Natural killer cell treated with Interleukin-12 subunit alpha and Interleukin-12 subunit beta and Interleukin-15 and Interleukin-18, amount 100 ng/mL, for 72 hours (primary cell): ENCODE results near the gene SEMA6C. TPM values are rescaled to one million over a fixed set of nuclear protein-coding genes. Genes with fewer than 3 reads are reported as not detected.

ENCODE experiments used
- ATAC-seq, 2 donors: fragments of 150-1000 bp; cut with Tn5 transposase in 1 of 2; sonication (Bioruptor Pico), chemical (Tn5 transposase) in 1 of 2; 2 replicates each; pipeline ENCODE4 v1.10.0; 2021
- DNase-seq: peaks from one replicate; pipeline ENCODE4 v3.0.0; 2022; ENCODE audit warnings: low spot score
- H3K27ac Mint-ChIP-seq, 2 donors: 1 replicate in 1 of 2; 2 replicates in 1 of 2; pipeline ENCODE4 v1.8.0; 2022; ENCODE audit warnings: mixed read lengths in 2 of 2, mild to moderate bottlenecking in 1 of 2, moderate library complexity in 1 of 2
- H3K27me3 Mint-ChIP-seq, 2 donors: 1 replicate in 1 of 2; 2 replicates in 1 of 2; pipeline ENCODE4 v1.8.0; 2022; ENCODE audit warnings: mixed read lengths in 2 of 2
- H3K36me3 Mint-ChIP-seq: one replicate; pipeline ENCODE4 v1.8.0; 2022; ENCODE audit warnings: mixed read lengths
- H3K4me1 Mint-ChIP-seq, 2 donors: 1 replicate in 1 of 2; 2 replicates in 1 of 2; pipeline ENCODE4 v1.8.0; 2022; ENCODE audit warnings: low read depth in 2 of 2, mixed read lengths in 2 of 2, mild to moderate bottlenecking in 1 of 2
- H3K4me3 Mint-ChIP-seq: one replicate; pipeline ENCODE4 v1.8.0; 2022; ENCODE audit warnings: mixed read lengths
- H3K9me3 Mint-ChIP-seq: 2 replicates; pipeline ENCODE4 v1.8.0; 2022; ENCODE audit warnings: mixed read lengths
- total RNA-seq, 2 donors: library from RNA; stranded (reverse); gene quantifications; one replicate each; pipeline ENCODE4 v1.2.3, GENCODE V29; 2022

Gene SEMA6C
- total RNA-seq, 2 donors from 2014 or later = 0.90 to 2.9 TPM

DNA sequence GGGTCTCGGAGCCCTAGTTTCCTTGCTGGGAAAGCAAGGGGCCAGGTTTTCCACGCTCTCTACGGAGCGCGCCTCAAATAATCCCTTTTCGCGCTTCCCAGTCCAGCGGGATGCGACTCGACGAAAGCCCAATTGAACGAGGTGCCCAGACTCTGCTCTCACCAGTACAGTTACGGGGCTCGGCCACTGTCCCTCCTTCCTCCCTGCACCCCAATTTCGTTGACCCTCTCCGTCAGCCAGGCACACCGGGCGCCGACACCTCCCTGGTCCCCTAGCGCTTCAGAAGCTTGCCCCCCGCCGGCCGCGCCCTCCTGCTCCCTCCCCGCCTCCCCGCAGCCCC lies 389 bp downstream of the SEMA6C start:
- Mint-ChIP-seq H3K4me3 (peak overlapping the region; percentile 83), H3K9me3 (no peaks in the 10 kb centered on the region), H3K27me3 (peaks cover 4 to 7% of the 10 kb centered on the region in 2 donors), H3K36me3 (no peaks in the 10 kb centered on the region), H3K4me1 (peaks cover 11 to 14% of the 10 kb centered on the region in 2 donors), H3K27ac (no peak overlapping the region)
- DNase-seq (no peak), ATAC-seq (peak in 1 of 2 donors; percentile 2)

DNA sequence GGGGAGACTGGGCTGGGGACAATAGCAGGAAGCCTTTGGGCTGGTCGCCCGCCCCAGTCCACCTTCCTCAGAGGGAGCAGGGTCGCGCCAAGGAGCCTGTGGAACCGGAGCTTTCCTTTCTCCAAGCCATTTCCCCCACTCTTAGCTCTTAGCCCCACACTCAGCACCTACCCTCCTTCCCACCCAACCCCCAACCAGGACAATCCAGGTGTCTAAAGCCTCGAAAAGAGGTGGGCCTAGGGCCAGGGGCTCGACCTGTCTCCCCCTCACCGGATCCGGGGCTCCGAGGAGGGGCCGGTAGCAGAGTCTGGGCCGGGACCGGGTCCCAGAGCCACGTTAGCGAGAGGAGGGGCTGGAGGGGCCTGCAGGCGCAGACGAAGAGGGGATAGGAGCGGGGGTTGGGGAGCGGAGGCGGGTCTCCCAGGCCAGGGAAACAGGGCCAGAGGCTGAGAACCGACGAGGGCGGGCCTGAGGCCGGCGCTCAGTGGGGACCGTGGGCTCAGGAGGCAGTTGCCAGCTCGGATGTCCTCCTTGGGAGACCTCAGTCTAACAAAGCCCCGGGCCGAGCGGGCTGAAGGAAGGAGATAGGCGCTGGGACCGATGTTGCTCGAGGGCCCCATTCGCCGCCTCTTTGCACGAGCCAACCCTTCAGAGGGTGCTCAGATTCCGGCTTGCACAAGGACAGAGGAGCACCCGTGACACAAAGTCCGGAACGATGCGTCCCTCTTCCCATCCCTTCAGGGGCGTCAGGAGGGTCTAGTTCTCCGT lies 943 bp downstream of the SEMA6C start:
- H3K4me1 Mint-ChIP-seq = peaks cover 11 to 14% of the 10 kb centered on the region in 2 donors
- no peaks in the 10 kb centered on the region for H3K36me3 Mint-ChIP-seq
- H3K27ac Mint-ChIP-seq = no peak overlapping the region
- DNase-seq (no peak), ATAC-seq (no peak)
- H3K27me3 Mint-ChIP-seq = peaks cover 4 to 7% of the 10 kb centered on the region in 2 donors
- H3K4me3 Mint-ChIP-seq = peak overlapping the region; percentile 83
- no peaks in the 10 kb centered on the region for H3K9me3 Mint-ChIP-seq

DNA sequence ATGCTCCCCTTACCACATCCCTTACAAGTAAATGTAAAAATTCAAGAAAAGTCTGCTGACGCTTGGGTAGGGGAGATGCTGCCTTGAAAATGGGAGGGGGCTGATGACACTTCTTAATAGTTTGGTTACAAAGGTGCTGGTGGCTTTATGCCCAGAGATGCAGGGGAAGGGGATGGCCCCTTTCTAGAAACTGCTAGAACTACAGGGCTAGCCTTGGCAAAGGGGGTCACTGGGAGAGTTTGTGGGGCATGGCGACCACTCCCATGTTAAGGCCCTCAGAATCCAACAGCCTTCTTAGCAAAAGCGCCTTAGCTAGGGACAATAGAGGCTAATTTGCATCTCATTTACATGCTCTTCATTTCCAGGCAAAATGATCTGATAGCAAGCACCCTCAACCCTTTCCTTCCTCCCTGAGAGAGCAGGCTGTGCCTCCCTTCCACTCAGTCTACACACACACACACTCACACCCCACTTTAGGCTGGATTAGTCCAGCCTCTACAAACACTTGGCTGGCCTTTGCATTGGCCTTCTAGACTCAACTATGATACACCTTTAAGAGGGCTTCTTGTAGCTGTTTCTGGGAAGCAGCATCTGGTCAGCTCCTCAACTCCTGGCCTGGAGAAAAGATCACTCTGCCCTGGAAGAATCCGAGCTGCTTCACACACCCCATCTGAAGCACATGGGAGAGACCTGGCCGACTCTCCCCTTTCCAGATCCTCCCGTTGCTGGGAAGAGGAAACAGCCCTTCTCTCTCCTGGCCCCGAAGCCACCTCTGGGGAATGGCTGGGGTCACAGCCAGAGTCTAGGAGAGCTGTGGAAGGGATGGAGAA lies 1.7 kb downstream of the SEMA6C start:
- no peak overlapping the region for H3K27ac Mint-ChIP-seq
- peaks cover 4 to 7% of the 10 kb centered on the region in 2 donors for H3K27me3 Mint-ChIP-seq
- no peaks in the 10 kb centered on the region for H3K9me3 Mint-ChIP-seq
- peak overlapping the region; percentile 41 for H3K4me3 Mint-ChIP-seq
- H3K36me3 Mint-ChIP-seq = no peaks in the 10 kb centered on the region
- no peak for DNase-seq
- ATAC-seq = no peak
- H3K4me1 Mint-ChIP-seq = peaks cover 11 to 14% of the 10 kb centered on the region in 2 donors

DNA sequence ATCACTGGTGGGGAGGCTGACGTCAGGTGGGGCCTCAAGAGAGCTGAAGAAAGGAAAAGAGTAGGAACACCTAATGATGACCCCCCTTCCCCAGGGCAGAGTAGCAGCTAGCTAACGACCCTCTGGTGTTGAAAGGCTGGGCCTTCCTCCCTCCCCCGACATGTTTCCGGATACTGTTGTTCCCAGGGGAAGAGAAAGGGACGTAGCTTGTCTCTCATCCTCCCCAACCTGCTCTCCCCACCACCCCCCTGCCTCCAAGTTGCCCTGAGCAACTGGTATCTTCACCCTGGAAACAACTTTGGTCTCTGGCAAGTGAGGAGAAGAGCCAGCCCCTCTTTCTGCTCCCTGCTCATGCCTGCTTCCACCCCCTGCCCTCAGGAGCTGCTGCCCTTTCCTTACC lies 2.4 kb downstream of the SEMA6C start:
- ATAC-seq (no peak), DNase-seq (no peak)
- Mint-ChIP-seq H3K4me1 (peaks cover 11 to 14% of the 10 kb centered on the region in 2 donors), H3K27ac (no peak overlapping the region), H3K36me3 (no peaks in the 10 kb centered on the region), H3K9me3 (no peaks in the 10 kb centered on the region), H3K4me3 (no peak overlapping the region), H3K27me3 (peaks cover 4 to 7% of the 10 kb centered on the region in 2 donors)

DNA sequence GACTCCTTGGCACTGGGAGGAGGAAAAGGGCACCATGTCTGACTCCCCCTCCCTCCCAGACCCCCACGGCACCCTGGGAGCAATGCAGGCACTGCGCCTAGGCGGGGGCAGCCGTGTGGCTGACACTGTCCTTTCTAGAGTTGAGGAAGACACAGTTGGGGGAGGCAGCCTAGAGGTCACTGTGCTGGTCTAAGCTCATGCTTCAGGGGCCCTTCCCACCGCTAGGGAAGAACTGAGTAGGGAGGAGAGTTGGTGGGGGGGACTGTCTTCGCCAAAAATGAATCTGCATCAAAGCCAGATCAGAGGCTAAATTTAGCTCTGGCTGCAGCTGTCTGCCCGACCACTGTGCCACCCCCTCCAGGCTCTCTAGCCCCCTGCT lies 3.4 kb downstream of the SEMA6C start:
- H3K27me3 Mint-ChIP-seq = peaks cover 4 to 7% of the 10 kb centered on the region in 2 donors
- no peaks in the 10 kb centered on the region for H3K36me3 Mint-ChIP-seq
- no peak overlapping the region for H3K27ac Mint-ChIP-seq
- H3K9me3 Mint-ChIP-seq = no peaks in the 10 kb centered on the region
- H3K4me1 Mint-ChIP-seq = peaks cover 11 to 14% of the 10 kb centered on the region in 2 donors
- H3K4me3 Mint-ChIP-seq = no peak overlapping the region
- DNase-seq (no peak), ATAC-seq (no peak)

DNA sequence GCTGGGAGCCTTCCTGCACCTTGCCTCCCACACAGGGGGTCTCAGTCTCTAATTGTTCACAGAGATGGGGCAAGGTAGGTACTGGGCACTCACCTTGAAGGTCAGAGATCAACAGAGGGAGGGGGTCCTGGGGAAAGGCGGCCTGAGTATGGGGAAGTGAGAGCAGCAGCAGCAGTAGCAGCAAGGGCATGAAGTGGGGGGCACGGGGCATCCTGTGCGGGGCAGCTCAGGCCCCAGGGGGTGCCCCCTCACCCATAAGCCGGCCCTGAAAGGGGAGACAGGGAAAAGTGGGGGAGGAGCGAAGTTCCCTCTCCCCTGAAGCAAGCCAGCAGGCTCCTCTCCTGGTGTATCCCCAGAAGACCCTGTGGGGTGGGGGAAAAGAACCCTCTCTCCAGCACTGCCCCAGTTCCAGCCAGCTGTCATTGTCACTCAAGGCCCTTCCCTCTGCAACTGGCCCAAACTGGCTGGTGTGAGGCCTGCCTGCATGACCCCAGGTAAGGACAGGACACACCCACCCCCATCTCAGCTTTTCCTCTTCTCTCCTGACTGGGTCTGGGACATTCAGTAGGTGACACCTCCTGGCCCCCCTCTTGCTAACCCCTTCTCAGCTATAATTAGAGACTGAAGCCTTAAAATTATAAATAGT lies 3.9 kb downstream of the SEMA6C start:
- Mint-ChIP-seq H3K4me1 (peaks cover 11 to 12% of the 10 kb centered on the region in 2 donors), H3K9me3 (no peaks in the 10 kb centered on the region), H3K36me3 (no peaks in the 10 kb centered on the region), H3K27me3 (peaks cover 4 to 7% of the 10 kb centered on the region in 2 donors), H3K27ac (no peak overlapping the region), H3K4me3 (no peak overlapping the region)
- ATAC-seq (no peak), DNase-seq (no peak)

DNA sequence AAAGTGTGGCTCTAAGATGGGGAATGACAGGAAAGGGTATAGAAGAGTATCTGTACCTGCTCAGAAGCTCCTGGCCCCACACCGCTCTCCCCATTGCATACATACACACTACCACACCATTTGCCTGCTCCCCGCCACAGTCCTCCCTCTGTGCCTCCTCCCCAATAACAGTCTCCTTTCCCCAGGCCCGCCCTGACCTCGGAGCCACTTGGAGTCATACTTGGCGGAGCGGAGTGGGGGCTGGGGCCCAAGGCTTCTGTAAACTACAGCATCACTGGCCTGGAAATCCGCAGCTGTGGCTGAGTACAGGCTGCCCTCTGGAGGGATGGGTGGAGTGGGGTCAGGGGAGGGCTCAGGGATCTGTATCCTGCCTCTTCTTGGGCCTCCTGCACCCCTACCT lies 8.6 kb downstream of the SEMA6C start:
- H3K27ac Mint-ChIP-seq = no peak overlapping the region
- no peaks in the 10 kb centered on the region for H3K36me3 Mint-ChIP-seq
- H3K27me3 Mint-ChIP-seq = no peaks in the 10 kb centered on the region
- ATAC-seq (no peak), DNase-seq (no peak)
- no peak overlapping the region for H3K4me3 Mint-ChIP-seq
- no peaks in the 10 kb centered on the region for H3K4me1 Mint-ChIP-seq
- no peaks in the 10 kb centered on the region for H3K9me3 Mint-ChIP-seq

DNA sequence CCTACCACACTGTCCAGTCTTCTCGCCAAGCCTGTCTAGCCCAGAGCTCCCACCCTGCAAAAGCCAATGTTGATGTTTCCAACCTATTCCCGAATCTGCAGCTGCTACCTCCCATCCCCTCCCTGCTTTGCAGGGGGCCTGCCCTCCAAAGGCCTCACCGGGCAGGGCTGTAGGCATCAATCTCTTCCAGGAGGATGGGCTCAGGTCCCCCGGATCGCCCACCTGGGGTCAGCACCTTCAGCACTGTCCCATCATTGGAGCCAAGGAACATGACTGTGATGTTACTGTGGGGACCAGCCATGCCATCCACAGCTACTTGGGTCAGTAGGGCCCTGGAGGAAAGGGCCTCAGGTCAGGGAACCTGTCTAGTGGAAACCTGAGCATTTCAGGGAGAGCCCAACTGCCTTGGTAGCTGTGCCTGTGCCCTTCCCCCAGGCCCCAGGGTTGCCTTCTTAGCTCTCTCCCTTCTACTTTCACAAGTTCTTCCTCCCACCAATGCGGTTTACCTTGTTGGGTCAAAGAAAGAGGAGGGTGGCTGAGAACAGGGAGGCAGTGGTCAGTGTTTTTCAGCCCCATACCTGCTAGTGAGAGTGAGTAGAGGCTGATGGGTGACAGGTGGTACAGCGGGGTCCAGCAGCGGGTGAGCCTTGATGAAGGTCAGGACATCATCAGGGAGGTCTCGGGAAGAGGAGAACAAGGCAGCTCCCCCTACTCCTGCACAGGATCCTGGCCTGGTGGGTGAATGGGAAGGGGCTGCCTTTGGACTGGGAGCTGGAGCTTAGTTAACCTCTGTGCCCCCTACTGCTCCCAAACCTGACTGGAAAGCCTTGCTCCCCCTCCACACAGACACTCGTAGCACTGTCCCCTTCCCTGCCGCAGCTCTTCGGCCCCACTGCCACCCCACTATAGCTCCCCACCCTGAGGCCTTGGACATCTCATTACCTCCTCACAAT lies 10.7 kb downstream of the SEMA6C start:
- peaks cover 4 to 8% of the 10 kb centered on the region in 2 donors for H3K4me1 Mint-ChIP-seq
- DNase-seq (no peak), ATAC-seq (no peak)
- no peak overlapping the region for H3K27ac Mint-ChIP-seq
- H3K4me3 Mint-ChIP-seq = no peak overlapping the region
- no peaks in the 10 kb centered on the region for H3K9me3 Mint-ChIP-seq
- H3K27me3 Mint-ChIP-seq = no peaks in the 10 kb centered on the region
- H3K36me3 Mint-ChIP-seq = no peaks in the 10 kb centered on the region

DNA sequence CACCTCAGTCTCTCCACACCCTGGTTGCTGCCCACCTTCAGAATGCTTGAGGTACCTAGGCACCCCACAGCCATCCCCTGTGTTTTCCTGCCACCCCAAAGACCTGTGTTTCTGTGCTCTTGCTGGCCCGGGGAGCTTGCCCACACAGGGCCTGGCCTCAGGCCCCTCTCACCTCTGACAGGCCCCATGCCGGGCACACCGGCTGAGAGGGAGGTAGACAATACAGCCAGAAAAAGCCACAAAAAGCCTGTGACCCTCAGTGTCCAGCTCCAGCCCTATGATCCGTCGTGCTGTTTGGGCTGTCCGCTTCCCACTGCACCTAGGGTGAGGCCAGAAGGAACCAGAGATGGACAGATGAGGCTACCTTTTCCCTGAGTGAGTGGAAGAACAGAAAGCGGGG lies 11.4 kb downstream of the SEMA6C start:
- Mint-ChIP-seq H3K36me3 (no peaks in the 10 kb centered on the region), H3K27me3 (no peaks in the 10 kb centered on the region), H3K4me1 (peaks cover 7 to 10% of the 10 kb centered on the region in 2 donors), H3K27ac (no peak overlapping the region), H3K4me3 (no peak overlapping the region), H3K9me3 (no peaks in the 10 kb centered on the region)
- no peak for ATAC-seq
- DNase-seq = no peak

DNA sequence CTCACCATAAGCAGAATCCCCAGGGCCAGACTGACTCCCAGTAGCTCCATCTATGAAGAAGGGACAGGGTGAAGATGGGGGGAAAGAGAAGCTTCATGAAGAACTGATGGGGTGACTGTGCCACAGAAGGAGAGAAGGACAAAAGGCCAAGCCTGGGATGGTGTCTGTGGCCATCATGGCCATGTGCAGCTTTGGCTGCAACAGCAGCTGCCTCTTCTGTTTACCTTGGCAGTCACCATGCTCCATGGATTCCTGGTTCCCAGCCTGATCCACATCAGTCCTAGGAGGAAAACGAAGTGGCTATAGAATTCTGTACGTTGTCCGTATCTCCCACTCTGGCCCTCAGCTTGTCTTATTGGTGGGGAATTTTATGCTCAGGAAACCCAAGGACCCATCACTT lies 12.0 kb downstream of the SEMA6C start:
- Mint-ChIP-seq H3K27me3 (no peaks in the 10 kb centered on the region), H3K9me3 (no peaks in the 10 kb centered on the region), H3K4me3 (no peak overlapping the region), H3K27ac (no peak overlapping the region), H3K36me3 (no peaks in the 10 kb centered on the region), H3K4me1 (peaks cover 7 to 10% of the 10 kb centered on the region in 2 donors)
- no peak for ATAC-seq
- no peak for DNase-seq

DNA sequence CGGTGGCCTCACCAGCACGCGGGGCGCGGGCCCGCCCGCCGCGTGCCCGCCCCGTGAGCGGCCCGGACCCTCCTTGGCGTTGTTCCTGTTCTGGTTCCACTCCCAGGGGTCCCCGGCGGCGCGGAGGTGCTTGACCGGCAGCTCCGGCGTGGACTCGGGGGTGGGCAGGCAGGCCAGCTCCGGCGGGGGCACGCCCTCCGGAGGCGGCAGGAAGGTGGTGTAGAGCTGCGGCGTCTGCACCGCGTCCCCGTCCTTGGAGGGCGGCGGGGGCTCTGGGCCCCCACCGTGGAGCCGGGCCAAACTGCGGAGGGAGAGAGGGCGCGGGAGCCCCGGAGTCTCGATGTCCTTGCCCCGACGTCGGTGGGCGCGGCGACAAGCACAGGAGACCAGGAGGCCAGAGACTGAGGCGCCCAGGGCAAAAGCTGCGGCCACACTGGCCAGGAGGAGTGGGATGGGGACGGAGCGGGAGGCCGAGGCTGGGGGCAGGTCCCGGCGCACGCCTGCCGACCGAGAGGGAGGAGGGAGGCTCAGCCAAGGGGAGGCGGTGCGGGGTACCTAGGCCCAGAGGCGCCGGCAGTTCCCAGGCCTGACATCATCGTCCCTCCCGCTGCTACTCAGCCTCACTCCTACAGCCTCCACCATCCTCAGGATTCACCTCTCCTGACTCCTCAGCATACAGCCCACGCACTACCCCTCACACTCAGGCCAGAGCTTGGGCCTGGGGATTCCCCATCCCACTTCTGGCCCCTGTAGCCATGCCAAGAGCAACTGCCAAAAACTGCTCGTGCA lies 13.2 kb downstream of the SEMA6C start:
- H3K9me3 Mint-ChIP-seq = no peaks in the 10 kb centered on the region
- ATAC-seq (no peak), DNase-seq (no peak)
- H3K36me3 Mint-ChIP-seq = no peaks in the 10 kb centered on the region
- no peaks in the 10 kb centered on the region for H3K27me3 Mint-ChIP-seq
- no peak overlapping the region for H3K27ac Mint-ChIP-seq
- H3K4me3 Mint-ChIP-seq = no peak overlapping the region
- peaks cover 7 to 10% of the 10 kb centered on the region in 2 donors for H3K4me1 Mint-ChIP-seq

DNA sequence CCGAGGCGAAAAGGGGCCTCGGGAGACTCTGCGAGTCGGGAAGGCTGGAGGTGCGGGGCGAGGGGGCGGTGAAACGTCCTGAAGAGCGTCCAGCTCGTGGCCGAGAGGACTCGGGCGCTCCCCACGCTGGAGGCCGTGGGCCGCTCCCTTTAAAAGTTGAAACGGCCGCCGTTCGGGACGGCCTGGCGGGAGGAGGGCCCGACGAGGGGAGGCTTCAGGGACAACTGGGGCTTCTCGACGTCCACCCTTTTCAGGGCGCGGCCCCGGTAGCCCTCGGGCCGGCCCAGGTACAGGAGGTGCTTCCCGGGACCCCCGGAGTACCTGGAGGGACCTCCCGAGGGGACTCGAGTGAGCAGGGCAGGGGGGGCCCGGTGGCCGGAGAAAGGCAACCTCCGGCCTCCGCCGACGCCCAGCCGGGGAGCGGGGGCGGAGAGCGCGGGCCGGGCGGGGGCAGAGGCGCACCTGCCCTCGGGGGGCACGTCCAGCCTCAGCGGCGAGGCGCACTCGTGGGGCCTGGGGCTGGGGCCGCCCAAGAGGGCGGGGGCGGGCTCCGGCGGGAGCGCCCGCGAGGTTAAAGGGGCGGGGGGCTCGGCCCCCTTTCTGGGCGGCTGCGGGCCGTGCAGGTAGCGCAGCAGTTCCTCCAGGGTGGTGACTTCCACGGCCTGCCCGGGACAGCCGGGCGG lies 14.0 kb downstream of the SEMA6C start:
- Mint-ChIP-seq H3K4me3 (no peak overlapping the region), H3K36me3 (no peaks in the 10 kb centered on the region), H3K4me1 (peaks cover 7 to 10% of the 10 kb centered on the region in 2 donors), H3K9me3 (no peaks in the 10 kb centered on the region), H3K27me3 (no peaks in the 10 kb centered on the region), H3K27ac (no peak overlapping the region)
- DNase-seq = no peak
- no peak for ATAC-seq
